Adrenal gland (tissue), 5 donors: ENCODE data around the gene AMT.

Experiments
- POLR2A ChIP-seq, 2 donors: fragments of 450-650 bp; IDR thresholded peaks; one replicate each; pipeline ENCODE4 v1.6.1; 2017; ENCODE audit warnings: antibody characterized with exemption in 2 of 2, mild to moderate bottlenecking in 2 of 2, moderate library complexity in 1 of 2
- TF ChIP-seq, protein P1 (sequence below), 6 experiments: fragments of 450-650 bp in 4 of 6; fragments of 200-600 bp in 2 of 6; sonication (generic) in 1 of 6; IDR thresholded peaks; 1 replicate in 5 of 6; 2 replicates in 1 of 6; pipeline versions ENCODE4 v1.5.1 to v1.8.0; 2016 to 2021; ENCODE audit warnings: antibody characterized with exemption in 6 of 6, mild to moderate bottlenecking in 2 of 6, moderate library complexity in 1 of 6
- donor health status: DM: no; HTN: no; CAD: no.

DNA sequence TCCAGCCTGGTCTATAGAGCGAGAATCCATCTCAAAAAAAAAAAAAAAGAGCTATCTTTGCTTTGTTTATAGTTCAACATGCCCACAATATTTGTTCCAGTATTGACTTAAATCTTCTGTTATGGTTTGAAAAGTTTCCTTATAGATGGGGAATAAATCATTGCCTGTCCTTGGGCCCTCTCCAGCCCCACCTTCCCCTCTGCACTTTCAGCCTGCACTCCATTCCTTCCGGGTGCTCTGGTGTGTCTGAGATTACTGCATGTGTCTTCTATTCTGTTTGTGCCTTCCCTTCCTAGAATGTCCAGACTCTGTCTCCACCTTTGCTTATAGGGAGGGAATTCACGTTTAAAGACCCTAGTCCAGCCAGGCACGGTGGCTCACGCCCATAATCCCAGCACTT lies 38.9 kb downstream of the AMT start:
- no peak for TF ChIP-seq POLR2A (IDR thresholded peaks at IDR 0.05)
- TF ChIP-seq, protein P1, sequence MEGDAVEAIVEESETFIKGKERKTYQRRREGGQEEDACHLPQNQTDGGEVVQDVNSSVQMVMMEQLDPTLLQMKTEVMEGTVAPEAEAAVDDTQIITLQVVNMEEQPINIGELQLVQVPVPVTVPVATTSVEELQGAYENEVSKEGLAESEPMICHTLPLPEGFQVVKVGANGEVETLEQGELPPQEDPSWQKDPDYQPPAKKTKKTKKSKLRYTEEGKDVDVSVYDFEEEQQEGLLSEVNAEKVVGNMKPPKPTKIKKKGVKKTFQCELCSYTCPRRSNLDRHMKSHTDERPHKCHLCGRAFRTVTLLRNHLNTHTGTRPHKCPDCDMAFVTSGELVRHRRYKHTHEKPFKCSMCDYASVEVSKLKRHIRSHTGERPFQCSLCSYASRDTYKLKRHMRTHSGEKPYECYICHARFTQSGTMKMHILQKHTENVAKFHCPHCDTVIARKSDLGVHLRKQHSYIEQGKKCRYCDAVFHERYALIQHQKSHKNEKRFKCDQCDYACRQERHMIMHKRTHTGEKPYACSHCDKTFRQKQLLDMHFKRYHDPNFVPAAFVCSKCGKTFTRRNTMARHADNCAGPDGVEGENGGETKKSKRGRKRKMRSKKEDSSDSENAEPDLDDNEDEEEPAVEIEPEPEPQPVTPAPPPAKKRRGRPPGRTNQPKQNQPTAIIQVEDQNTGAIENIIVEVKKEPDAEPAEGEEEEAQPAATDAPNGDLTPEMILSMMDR (IDR thresholded peaks at IDR 0.05), result no peak
